RPMI8226 (cell line): ENCODE measurements around the gene POLR2E.
A peak's percentile ranks its signal among the peaks of the same experiment; 100 is the strongest.

Experiments used
- DNase-seq: peaks from one replicate; pipeline ENCODE4 v3.0.0-alpha.2; 2015

POLR2E gene

GRCh38 chr19:1042689-1043511, 52.3 kb downstream of the POLR2E start:
- DNase-seq: no peak

- DNase-seq: no peak
Observed at GRCh38 chr19:1041835-1042685, 53.1 kb downstream of the POLR2E start.

GRCh38 chr19:1041272-1041834, 53.8 kb downstream of the POLR2E start:
- DNase-seq: no peak

GRCh38 chr19:1040476-1041271, 54.5 kb downstream of the POLR2E start:
- DNase-seq: peak; percentile 94

GRCh38 chr19:1039646-1040475, 55.3 kb downstream of the POLR2E start, which contains the start of gene ABCA7:
Gene ABCA7, plus strand, starts transcription at chr19:1040107. Its CDS starts 1,255 bp downstream, at chr19:1041362.
- peak; percentile 99 for DNase-seq

- peak; percentile 30 for DNase-seq
Observed at GRCh38 chr19:1038978-1039645, 56.1 kb downstream of the POLR2E start.

GRCh38 chr19:1037621-1038064, 57.5 kb downstream of the POLR2E start:
- peak; percentile 24 for DNase-seq
